GM18868 (cell line): ENCODE data around the gene SMIM17.

Experiments
- ATAC-seq: cut with Tn5 transposase; IDR thresholded peaks from one replicate; pipeline ENCODE4 v1.9.1; 2021; ENCODE audit warnings: mild to moderate bottlenecking, moderate library complexity; ENCODE audit not compliant: unreplicated experiment

Gene SMIM17

DNA sequence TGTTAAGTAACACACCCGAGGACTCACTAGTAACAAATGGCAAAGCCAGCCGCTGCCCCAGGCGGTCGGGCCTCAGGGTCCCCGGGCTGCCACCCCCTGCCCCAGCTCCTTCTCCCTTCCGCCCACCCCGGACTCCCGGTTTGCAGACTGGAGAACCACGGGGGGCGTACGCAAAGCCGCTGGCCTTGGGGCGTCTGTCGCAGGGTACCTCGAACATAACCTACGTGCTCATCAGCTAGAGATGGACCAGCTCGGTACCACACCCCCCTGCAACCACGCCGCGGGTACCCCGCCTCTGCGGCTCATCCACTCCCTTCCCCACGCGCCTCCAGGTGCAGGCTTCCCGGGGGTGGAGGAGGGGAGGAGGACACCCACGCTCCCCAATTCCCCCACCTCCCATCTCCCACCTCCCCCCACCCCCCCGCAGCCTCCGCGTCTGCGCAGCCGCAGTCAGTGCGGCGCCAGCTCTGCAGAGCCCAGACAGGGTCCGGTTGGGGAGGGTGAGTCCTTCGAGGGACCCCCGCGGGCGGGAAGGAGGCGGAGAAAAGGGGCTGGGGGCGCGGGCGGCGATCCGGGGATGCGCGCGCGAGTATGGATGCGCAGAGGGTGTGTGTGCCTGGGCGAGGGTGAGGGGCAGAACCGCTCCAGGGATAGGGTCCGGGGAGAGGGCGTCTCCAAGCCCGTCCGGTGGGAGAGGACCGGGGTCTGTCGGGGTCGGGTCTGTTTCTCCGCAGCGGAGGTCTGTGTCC lies at the start of gene SMIM17:
TSS of gene SMIM17 (plus strand) at position 449 of the 749 bp plus-strand sequence. CDS start 2,509 bp downstream, outside the sequence.
- ATAC-seq = no peak

DNA sequence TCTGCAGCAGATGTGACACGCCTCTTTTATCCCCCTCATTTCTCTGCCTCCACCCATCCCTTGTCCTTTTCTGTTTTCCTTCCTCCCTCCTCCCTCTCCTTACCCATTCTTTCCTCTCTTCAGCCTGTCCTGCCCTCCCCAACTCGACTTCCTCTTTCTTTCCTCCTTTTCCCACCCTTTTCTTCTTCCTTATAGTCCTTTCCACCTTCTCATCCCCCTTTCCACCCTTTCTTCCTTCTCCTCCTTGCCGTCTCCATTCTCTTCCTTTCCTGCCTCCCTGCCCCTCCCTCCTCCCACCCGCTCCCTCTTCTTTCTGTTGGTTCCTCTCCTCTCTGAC lies 48.5 kb upstream of the SMIM17 start:
- ATAC-seq = no peak

GRCh38 chr19:56594783-56595547 lies 48.0 kb upstream of the SMIM17 start, which contains the start of gene ZNF71:
Gene ZNF71, plus strand, starts transcription at chr19:56595302. Its CDS starts 6,257 bp downstream, at chr19:56601559.
- ATAC-seq = peak; percentile 96

- no peak for ATAC-seq
Observed at GRCh38 chr19:56595548-56595899, 47.4 kb upstream of the SMIM17 start.

DNA sequence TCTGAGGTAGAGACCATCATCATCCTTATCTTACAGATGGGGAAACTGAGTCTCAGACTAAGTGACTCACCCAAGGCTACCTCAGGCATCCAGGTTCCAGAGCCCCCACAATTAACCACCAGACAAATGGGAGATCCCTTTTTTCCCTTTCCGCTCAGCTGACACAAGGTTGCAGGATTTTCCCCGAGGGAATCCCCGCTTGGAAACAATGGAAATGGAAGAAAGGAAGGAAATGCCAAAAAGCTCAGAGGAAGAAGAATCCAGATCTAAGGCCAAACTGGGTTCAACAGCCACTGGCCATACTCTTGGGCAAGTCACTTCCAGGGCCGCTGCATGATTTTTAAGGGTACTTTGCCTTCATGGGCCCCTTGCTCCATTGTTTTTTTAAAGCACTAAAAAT lies 46.3 kb upstream of the SMIM17 start:
- ATAC-seq = no peak

DNA sequence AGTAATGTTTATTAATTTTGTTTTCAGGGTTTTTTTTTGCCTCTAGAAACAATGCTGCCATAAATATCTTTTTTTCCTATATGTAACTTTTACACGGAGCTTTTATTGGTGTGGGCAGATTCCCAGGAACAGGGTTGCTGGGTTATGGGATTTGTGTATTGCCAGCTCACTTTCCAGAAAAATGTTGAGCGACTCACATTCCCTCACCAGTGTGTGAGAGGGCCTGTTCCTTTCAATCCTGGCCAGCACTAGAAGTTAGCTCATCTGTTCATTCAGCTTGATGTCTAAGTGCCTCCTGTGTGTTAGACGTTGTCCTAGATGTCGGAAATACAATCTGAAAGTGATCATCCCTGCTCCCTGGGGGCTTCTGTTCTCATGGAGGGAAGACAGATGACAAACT lies 45.3 kb upstream of the SMIM17 start:
- ATAC-seq = no peak

DNA sequence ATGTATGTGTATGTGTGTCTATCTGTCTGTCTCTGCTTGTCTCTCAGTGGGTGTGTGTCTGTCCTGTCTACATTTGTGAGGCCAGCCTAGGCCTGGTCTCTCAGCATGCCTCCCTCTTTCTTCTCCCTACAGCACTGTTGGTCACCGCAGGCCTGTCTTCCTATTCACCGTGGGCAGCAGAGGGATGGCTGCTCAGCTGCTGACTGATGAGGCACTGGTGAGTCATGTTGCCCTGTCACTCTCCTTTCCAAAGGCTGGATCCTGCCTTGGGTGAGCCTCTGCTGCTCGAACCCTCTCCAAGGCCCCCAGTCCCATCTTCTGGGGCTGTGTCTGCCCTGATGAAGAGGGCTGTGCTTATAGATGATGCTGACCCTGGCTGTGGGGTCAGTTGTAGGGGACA lies 41.6 kb upstream of the SMIM17 start:
- ATAC-seq = no peak

- ATAC-seq = no peak
Observed at GRCh38 chr19:56603829-56604228, 39.1 kb upstream of the SMIM17 start.

GRCh38 chr19:56608274-56608964 lies 34.5 kb upstream of the SMIM17 start:
- no peak for ATAC-seq

- ATAC-seq = no peak
Observed at GRCh38 chr19:56611288-56611687, 31.7 kb upstream of the SMIM17 start.

DNA sequence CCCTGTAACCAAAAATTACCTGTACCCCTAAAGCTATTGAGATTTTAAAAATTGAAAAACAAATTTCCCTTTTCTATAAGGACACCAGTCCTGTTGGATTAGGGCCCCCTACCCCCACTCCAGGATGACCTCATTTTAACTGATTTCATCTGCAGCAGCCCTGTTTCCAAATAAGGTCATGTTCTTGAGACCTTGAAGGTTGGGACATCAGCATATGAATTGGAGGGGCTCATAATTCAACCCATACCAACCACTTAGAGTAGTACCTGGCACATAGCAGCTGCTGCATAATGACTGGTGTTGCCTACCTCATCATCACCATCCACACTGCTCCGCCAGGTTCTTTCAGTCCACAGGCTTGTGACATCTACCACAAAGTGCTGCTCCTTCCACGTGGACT lies 30.2 kb upstream of the SMIM17 start:
- ATAC-seq = no peak

DNA sequence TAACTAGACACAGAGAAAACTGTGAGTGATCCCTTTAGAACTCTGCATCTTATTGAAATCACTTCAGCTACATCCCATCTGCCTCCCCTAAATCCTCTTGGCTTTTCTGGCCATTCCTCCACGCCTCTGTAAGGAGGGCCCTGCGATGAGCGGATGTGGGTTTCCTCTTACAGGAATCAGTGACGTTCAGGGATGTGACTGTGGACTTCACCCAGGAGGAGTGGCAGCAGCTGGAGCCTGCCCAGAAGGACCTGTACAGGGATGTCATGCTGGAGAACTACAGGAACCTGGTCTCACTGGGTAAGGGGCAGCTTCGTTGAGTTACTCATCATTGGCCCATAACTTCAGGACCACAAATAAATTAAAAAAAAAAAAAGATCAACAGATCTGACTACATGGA lies 29.3 kb upstream of the SMIM17 start:
- ATAC-seq = no peak

DNA sequence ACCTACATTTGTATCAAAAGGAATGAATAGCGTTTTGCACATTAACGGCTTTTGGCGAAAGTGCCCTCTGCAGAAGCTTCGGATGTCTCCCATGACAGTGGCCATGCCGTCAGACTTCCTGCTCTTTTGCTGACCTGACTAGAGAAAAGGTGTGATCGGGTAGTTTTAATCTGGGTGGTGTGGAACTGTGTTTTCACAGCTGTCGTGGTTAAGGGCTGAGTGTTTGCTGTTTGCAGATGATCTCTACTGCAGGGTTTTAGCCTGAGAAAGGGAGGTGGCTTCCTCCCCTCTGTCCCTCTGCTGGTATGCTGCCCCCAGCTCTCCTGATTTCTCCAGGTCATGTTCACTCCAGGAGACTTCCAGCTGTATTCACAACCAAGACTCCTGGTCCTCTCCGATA lies 25.4 kb upstream of the SMIM17 start:
- ATAC-seq = no peak

DNA sequence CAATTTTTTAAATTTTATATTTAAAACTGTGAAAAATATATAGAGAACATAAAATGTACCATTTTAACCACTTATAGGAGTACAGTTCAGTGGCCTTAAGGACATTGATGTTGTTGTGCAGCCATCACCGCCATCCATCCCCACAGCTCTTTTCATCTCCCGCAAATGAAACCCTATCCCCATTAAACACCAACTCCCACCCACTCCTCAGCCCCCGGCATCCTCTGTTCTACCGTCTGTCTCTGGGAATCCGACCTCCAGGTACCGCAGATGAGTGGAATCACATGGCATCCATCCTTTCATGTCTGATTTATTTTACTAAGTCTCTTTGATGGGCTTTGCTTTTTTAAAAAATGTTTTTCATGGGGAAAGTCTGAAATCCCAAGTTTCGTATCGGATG lies 23.8 kb upstream of the SMIM17 start:
- no peak for ATAC-seq

DNA sequence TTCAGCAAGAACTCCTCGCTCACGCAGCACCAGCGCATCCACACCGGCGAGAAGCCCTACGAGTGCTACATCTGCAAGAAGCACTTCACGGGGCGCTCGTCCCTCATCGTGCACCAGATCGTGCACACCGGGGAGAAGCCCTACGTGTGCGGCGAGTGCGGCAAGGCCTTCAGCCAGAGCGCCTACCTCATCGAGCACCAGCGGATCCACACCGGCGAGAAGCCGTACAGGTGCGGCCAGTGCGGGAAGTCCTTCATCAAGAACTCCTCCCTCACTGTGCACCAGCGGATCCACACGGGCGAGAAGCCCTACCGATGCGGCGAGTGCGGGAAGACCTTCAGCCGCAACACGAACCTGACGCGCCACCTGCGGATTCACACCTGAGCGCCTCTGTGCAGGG lies 20.6 kb upstream of the SMIM17 start:
- ATAC-seq = no peak

DNA sequence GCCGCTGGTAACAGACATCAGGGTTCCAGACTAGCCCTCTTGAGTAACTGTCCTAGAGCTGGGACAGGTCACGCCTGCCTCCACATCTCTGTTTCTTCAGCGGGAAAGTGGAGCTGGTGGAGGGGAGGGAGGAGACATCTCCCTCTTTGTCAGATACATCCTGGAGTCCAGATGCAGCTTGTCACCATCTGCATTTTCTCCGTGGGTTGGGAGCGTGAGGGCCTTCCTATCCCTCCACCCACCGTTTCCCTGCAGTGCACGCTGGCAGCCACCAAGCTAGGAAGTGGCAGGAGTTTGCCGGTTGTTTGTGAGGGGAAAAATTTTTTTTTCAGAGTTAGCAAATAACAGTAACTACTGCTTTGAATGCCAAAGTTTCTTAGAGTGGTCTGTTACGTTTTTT lies 20.0 kb upstream of the SMIM17 start:
- no peak for ATAC-seq

- no peak for ATAC-seq
Observed at GRCh38 chr19:56625708-56626107, 17.3 kb upstream of the SMIM17 start.

DNA sequence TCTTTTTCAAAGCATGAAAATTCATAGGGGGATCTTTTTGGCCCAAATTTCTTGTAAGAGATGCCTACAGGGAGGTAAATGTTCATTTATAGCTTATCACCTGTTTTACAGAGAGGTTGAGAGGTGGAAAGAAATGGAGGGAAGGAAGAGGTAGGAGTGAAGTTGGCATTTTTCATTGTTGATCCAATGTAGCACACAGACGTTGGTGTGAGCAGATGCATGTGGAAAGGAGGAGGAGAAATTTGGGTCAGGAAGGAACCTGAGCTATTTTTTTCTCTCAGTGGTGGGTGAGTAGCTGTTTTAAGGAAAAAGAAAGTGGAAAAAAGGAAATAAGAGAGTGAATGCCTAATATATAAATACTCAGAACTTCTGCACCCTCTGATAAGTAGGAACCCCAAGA lies 9.9 kb upstream of the SMIM17 start:
- no peak for ATAC-seq

DNA sequence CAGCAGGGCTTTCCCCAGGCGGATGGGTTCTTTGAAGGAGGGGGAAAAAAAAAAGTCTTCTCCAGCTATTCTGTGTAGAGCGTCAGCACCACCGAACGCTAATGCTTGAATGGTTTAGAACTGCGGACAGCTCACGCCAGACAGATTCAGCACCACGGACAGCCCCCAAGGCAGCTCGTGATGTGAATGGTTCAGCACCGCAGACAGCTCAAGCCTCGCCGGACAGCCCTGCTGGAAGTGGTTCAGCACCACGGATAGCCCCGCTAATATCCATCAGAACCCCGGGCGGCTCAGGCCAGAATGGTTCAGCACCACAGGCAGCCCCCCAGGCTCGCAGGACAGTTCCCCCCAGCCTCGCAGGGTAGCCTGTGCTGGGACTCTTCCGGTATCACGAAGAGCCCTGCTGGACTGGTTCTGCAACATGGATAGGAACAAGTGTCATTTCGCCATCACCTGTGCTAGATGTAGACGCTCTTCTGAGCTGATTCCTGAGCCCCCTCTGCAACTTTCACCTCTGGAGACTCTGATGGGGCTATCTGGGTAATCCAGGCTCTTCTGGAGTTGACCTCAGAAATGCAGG lies 4.9 kb upstream of the SMIM17 start:
- no peak for ATAC-seq

DNA sequence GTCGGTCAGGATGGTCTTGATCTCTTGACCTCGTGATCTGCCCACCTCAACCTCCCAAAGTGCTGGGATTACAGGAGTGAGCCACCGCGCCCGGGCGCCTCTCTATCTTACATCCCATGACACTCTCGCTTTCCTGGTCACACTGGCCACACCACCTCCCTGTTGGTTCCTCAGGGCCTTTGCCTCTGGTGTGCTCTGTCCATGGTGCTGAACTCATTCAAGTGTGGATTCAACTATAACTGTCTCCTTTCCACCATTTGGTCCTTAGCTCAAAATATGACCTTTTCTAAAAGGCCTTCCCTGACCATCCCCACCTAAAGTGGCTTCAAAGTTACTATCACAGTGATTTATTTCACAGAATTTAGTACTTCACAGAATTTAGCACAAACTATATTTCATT lies 3.7 kb upstream of the SMIM17 start:
- ATAC-seq = no peak

- ATAC-seq = no peak
Observed at GRCh38 chr19:56643460-56643955, 549 bp downstream of the SMIM17 start.
